RCC 7860 (cell line): ENCODE results near the gene UBE3D.
"Not testable (repeated sequence)": the region's sequence is repeated elsewhere in the genome, so short reads cannot be mapped to it uniquely, and the experiment has no call there.

Source experiments
- DNase-seq: peaks from one replicate; pipeline ENCODE4 v3.0.0-alpha.2; 2015; ENCODE audit warnings: low spot score
- FAIRE-seq: peaks from 2 replicates; lab custom pipeline; 2012; peaks lifted over from hg19 to GRCh38; lab: Jason Lieb, UNC

Gene UBE3D

DNA sequence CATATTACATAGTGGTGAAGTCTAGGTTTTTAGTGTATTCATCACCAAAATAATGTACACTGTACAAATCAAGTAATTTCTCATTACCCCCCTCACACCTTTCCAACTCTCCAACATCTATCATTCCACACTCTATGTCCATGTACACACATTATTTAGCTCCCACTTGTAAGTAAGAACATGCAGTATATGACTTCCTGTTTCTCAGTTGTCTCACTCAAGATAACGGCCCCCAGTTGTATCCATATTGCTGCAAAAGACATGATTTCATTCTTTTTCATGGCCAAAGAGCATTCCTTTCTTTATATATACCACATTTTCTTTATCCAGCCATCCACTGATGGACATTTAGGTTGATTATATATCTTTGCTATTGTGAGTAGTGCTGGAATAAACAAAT lies 86.0 kb downstream of the UBE3D start:
- FAIRE-seq: no peak
- DNase-seq: no peak

DNA sequence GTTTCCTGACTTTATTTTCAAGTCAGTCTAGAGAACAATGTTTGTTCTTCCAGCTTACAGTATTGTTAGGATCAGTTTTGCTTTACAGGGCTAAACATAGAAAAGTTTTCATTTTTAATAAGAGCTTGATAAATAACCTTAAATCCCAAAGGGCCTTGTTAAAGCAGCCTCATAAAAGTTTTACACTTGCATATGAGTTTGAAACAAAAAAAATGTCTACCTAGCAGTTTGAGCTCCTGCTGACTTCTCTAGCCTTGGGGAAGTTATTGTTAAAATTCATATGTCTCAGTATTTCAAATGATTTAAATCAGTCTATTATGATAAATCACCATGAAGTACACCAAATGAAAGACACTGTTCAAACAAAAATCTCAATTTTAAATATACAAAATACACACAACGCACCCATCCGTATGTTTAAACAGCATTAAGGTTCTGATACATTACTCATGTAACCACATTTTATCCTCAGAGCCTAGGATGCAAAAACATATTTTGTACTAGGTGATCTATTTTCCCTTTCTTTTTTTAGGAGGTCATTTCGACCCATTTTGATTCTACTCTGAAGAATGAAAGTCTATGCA lies 87.2 kb downstream of the UBE3D start:
- DNase-seq (no peak), FAIRE-seq (no peak)

DNA sequence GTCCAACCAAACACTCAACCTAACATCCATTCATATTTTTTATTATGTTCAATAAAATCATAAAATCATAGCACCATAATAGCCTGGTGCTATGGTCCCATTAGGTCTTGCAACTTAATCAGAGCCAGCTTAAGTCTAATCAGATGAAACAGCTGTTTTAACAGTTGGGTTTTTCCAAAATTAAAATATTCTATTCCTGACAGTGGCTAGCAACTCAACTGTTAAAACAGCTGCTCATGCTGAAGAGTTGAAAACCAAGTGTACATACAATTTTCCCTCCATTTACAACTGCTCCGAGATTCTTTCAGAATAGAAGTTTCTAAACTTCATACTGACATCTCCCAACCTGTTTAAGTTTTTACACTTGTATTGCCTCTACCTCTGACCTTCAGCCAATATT lies 89.5 kb downstream of the UBE3D start:
- DNase-seq (no peak), FAIRE-seq (no peak)

DNA sequence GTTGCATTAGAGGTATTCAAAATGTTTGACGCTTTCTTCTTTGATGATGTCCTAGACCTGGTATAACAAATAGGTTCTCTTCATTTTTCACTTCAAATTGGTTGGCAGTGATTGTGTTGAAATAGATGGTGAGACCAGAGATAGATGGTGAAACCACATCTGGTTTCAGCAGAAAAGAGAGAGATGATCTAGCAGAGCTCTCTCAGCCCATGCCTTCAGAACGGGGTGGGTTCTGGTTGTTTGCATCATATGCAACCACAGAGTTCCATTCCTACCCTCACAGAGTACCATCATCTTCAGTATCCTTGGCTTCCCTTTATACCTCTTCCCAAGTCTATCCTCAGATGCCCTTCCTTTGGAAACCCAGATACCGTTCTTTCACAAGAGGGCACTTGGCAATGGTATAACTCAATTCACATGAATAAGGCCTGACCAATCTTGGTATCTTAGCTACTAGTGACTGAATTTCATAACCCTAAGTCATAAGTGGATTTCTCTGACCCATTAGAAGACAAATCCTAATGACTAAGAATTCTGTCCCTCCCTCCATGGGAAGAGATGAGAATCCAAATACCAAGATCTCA lies 93.7 kb downstream of the UBE3D start:
- FAIRE-seq: no peak
- no peak for DNase-seq

DNA sequence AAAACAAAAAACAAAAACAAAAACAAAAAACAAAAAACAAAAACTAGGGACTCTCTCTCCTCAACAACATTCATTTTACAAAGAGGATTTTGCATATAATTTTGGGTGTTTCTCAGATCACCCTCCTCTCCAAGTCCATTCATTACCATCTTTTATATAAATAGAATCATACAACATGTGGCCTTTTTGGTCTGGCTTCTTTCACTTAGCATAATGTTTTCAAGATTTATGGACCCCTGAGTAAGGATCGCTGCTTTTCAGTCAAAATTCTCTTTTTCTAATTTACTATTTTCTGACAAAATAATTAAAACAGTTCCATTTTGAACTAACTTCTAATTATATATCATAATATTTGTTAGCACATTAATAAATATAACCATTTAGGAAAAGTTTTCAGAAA lies 94.8 kb downstream of the UBE3D start:
- no peak for FAIRE-seq
- no peak for DNase-seq

DNA sequence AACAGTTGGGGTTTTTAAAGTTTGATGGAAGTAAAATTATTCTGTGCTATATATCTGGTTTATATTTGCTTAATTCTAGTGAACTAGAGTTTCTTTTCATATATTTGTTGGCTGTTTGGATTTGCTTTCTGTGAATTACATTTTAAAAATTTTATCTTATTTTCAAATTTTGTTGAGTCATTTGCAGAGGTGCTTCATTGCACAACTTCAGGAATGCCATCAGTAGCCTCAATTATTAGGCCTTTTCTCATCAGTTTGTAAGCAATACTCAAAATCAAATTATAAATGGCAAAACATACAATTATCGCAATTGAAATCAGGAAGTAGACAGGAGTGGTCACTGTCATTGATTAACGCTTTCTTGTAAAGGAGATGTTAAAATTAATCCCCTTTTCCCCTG lies 96.9 kb downstream of the UBE3D start:
- FAIRE-seq (no peak), DNase-seq (no peak)

DNA sequence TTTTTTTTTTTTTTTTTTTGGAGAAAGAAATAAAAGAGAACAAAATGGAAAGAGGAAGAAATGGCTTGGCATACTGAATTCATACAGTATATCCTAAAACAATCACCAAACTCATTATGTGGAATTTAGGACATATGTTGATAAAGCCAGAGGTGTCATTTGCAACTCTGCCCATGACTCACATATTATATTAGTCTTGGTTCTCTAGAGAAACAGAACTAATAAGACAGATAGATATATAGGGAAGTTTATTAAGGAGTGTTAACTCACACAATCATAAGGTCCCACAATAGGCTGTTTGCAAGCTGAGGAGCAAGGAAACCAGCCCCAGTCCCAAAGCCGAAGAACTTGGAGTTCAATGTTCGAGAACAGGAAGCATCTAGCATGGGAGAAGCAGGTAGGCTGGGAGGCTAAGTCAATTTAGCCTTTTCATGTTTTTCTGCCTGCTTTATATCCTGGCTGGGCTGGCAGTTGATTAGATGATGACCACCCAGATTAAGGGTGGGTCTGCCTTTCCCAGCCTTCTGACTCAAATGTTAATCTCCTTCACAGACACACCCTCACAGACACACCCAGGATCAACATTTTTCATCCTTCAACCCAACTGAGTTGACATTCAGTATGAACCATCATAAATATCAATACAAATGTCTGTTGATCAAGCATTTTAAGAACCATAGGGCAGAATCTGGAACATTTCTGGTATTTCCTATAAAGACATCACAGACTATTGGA lies 102.3 kb downstream of the UBE3D start:
- no peak for FAIRE-seq
- DNase-seq: no peak

DNA sequence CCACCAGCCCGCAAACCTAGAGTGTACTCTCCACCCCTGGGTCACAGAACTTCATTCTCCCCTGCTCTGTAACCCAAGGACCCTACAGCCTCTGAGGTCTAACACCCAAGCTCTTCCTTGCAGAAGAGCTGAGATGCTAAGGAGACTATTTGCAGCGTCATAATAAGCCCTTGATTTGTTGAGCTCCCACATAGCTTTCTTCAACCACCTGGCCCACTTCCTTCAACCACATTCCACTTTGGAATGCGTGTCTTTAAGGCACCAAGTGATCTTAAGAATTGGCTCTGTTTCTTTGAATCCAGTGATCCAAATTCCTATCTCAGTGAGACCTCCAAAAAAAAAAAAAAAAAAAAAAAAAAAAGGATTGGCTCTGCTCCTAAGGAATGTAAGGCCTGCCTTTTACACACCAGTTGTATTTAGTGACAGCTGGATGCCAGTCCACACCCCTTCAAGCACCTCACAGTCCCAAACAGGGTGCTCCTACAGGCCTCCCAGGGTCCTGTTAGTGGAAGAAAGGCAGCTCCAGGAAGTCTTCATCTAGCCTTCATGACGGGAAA lies 106.2 kb downstream of the UBE3D start:
- peak; percentile 69 for FAIRE-seq
- peak; percentile 56 for DNase-seq

DNA sequence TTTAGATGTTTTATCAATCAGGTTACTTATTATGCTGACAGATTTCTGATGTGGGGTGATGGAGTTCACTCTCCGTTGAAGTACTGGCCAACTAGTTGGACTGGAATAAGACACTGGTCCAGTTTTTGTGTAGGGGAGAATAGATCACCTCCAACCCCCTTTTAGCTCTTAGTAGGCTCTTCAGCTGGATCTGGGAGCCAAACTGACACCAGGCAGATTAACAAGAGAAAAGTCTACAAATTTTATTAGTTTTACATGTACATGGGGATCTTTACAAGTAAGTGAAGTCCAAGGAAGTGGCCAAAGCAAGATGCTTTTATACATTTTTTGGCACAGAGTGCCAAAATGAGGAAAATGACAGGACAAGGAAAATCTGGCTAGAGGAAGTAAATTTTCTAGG lies 107.1 kb downstream of the UBE3D start:
- DNase-seq (no peak), FAIRE-seq (no peak)

DNA sequence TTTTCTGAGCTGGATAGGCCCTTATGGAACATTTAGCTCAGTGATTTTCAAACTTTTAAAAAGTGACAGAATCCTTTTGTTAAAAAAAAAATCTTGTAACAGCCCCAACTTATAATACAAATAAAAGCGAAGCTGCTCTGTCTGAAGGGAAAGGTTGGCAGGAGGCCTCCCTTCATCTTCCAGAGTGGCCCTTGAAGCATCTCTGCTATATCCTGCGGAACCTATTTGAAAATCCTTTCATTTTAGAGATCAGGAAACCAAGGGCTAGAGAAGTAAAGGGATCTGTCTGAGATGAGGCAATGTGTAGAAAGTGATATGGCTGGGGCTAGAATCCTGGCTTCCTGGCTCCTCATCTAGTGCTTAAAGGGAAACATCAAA lies 107.8 kb downstream of the UBE3D start:
- DNase-seq (no peak), FAIRE-seq (no peak)

DNA sequence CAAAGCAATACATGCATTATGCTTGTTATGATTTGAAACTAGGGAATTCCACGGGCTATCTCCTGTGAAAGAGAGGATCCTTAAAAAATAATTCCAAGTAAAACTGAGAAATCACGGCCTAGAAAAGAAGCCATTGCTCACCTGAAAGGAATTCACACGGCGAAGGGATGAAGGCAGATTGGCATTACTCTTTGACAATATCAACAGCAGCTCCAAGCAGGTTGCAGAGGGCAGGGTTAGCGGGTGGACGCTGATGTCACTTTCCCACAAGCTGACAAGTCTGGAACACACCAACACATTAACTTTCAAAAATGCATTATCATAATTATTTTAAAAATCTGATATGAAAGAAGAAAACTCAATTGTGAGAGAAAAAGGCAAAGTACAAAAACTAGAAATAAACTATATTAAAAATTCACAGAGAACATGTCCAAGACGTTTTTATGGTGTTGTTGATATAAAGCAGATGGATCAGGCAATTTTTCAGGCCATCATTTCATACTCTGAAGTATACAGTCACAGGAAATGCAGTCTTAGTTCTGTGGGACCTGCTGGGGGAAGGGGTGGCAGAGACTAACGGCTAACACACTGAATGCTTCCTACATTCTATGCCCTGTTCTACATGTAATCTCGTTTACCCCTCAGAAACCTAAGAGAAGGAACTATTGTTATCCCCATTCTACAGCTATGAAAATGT lies 108.3 kb downstream of the UBE3D start:
- DNase-seq: peak; percentile 62
- peak; percentile 65 for FAIRE-seq

DNA sequence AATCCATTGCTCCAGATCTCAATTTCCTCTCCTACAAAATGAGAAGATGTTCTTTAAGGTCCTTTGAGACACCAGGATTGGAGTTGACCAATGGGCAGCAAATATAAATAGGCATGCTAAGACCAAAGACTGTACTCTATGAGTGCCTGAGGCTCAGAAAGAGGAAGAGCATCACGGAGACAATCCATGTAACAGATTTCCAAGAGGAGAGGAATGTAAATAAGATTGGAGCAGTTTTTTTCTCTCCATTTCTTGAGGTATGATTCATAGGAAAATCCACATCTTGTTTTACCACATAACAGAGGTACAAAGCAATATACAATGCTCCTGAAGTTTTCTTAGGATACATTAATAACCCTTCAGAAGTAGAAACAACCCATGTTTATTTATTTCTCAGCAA lies 109.8 kb downstream of the UBE3D start:
- FAIRE-seq (peak; percentile 68), DNase-seq (peak; percentile 68)

DNA sequence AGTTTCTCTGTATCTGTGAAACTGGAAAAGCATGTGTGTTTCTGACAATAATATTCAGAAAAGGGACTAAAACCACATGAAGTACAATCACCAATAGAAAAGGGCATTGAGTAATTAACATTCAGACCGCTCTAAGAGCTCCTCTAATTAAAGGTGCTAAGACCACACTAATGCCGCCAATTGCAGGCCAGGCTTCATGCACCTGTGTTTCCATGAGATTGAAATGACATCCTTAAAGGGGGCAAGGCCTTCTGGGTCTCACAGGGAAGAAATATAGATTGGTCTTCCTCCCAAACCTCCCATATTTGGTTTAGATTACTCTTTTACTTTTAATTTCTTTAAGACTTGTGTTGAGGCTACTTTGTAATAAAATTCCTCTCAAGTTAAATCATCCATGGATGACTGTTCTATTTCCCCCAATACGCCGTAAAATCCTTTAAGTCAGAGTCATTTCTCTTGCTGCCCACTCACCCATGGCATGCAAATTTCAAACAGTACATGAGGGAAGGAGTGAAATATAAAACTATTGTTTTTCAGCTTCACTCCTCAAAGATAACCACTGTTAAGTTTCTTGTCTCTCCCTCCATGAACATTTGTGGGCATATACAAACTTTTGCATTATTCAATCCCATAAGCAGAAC lies 110.6 kb downstream of the UBE3D start:
- DNase-seq (peak; percentile 72), FAIRE-seq (peak; percentile 94)

DNA sequence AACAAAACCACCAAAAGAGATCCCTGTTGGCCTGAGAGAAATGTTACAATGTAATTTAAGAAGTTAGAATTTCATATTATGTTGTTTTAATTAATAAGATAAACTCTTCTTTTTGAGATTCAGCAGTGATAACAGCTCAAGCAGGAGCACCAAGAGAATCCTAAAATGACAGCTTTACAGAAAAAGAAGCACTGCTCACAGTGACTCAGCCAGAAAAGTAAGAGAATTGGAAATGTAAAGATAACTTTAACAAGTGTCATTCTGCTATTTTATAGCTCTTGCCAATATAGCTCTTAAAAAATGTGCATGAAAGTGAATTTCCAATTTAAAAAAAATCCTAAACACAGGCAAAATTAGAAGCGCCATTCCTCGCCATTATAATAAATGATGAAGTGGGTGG lies 111.3 kb downstream of the UBE3D start:
- FAIRE-seq (no peak), DNase-seq (no peak)

DNA sequence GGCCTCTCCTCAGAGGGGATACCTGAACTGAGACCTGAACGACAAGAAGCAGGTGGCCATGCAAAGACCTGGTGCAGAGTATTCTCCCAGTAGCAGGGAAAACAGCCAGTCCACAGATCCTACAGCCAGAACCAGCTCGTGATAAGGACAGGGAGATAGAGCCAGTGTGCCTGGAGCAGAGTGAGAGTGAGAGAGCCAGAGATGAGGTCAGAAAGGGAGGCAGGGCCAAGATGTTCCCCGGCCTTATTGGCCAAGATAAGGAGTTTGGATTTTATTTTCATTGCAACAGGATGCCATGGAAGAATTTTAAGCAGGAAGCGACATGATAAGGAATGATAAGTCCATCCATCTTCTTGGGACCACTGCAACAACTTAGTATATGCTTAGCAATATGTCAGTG lies 111.8 kb downstream of the UBE3D start:
- no peak for DNase-seq
- no peak for FAIRE-seq

DNA sequence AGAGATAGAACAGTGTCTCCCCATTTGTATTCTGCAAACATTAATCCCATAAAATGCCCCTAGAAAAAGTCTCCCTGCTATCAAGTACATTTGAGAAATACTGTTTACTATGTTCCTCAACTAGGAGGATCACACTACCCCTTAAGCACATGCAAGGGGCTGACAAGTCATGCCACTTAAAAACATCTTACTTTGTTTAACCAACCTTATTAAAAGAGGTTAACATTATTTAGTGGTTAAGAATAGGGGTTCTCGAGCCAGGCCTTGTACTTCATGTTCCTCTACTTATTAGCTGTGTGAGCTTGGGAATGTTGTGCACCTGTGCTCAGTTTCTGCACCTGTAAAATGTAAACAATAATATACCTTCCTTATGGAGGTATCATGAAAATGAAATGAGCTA lies 113.7 kb downstream of the UBE3D start:
- DNase-seq: no peak
- FAIRE-seq: no peak

DNA sequence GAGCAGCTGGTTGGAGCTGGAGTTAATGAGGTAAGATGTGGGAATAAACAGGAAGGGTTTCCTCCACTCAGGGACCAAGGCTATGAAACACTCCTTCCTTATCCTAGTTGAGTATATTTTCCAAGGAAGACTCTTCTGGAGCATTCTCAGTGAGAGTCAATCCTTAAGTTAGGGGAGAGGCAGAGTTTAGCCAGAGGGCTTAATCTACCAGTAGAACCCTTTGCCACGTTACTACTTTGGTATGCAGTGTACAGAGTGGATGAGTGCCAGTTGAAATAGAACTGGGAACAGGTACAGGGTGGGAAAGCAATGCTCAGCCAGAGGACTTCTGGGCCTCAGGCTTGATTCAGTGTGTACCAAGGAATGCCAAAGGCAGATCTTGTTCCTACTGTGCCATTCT lies 114.3 kb downstream of the UBE3D start:
- FAIRE-seq: peak; percentile 15
- peak; percentile 49 for DNase-seq

DNA sequence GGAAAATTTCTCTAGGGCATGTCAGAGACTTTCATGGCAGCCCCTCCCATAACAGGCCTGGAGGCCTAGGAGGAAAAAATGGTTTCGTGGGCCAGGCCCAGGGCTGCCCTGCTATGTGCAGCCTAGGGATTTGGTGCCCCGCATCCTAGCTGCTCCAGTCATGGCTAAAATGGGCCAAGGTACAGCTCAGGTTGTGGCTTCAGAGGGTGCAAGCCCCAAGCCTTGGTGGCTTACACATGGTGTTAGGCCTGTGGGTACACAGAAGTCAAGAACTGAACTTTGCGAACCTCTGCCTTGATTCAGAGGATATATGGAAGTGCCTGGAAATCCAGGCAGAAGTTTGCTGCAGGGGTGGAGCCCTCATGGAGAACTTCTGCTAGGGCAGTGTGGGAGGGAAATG lies 134.7 kb downstream of the UBE3D start:
- FAIRE-seq, DNase-seq: not testable (repeated sequence)

DNA sequence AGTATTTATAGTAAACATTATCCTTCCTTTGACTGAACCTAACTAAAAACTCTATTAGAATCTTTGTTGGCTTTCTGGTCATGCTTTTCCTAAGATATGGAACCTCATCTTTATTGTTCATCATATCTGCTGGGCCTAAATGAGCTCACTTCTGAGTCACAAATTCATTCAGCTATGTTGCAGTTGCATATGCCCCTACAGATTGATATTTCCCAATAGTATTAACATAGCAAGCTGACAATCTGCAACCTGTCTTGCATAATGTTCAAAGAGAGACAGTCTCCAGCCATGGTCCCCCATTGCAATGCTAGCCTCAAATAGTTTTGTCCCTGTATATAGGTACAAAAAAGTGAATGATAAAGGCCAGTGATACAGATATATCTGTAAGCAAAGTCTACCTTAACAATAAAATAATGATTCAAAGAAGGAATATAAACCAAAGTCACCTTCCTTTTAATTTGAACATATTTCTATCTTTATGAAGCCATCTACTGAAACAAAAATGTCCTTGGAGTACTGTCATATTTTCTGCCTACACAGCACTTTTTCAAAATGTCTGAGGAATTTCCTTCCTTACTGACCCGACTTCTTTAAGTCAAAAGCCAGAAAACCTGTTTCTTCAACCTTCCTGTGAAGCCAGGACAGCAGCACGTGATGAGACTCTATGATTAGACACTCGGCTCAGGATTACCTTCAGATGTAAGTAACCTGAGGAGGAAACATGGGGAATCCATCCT lies 140.7 kb downstream of the UBE3D start:
- FAIRE-seq: no peak

DNA sequence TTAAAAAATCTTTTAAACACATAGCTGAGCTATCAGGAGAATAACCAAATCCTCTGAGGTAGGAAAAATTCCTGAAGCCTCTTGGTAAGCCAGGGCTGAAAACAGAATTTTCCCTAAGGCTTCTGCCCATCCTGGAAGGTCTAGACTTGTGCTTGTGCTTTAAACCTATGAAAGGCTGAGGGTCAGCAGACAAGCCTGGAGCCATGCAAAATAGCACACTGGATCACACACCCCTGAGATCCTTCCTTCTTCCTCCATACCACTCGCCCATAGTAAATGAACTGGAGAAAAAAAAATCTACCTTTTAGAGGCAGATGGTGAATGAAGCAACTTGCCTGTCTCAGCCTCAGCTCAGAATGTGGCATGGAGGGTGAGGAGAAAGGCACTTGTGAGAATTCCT lies 144.4 kb downstream of the UBE3D start:
- FAIRE-seq (no peak), DNase-seq (no peak)

More for the DNA sequence above, 140.7 kb downstream of the UBE3D start:
- no peak for DNase-seq
